Inflammatory macrophage treated with lipopolysaccharide for 1 hour (primary cell): ENCODE data around the gene VPS13C.

Experiments
- DNase-seq, 2 donors: peaks; one replicate each; pipeline ENCODE4 v3.0.0-alpha.2; 2020 to 2022

Gene VPS13C

GRCh38 chr15:61921093-61921492 lies 139.2 kb downstream of the VPS13C start:
- DNase-seq: no peak

DNA sequence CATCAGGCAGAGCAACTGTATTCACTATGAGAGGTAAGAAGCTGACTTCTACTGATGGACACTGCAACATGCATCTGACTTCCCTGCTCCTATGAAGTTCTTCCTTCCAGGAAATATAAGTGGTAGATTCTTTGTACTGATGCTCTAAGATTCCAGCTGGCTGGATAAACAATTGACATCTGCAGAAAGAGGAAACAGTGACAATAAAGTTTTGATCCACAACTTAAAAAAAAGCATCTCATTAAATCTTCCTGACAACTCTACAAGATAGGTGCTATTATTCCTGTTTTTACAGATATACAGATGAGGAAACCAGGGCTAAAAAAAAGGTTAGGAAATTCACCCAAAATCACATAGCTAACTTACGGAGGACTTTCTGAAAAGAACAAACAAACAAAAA lies 142.8 kb downstream of the VPS13C start:
- no peak for DNase-seq

GRCh38 chr15:61916104-61916503 lies 144.1 kb downstream of the VPS13C start:
- no peak for DNase-seq

DNA sequence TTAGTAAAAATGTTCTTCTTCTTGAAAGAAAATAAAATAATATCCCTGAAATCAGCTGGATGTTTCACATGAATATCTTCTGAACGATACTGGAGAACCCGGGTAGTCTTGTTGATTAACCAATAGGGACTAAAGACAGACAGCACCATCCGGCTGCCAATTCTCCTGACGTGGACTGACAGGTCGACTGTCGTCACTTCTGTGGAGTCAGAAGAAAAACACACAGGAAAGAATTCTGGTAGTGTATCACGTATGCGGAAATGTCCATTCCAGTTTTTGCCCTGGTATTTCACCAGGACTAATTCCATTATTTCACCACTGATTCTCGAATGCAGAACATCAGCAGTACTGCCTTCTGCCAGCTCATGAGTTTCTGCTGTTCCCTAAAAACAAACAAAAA lies 144.6 kb downstream of the VPS13C start:
- DNase-seq: no peak

GRCh38 chr15:61910839-61911369 lies 149.3 kb downstream of the VPS13C start:
- DNase-seq: no peak

DNA sequence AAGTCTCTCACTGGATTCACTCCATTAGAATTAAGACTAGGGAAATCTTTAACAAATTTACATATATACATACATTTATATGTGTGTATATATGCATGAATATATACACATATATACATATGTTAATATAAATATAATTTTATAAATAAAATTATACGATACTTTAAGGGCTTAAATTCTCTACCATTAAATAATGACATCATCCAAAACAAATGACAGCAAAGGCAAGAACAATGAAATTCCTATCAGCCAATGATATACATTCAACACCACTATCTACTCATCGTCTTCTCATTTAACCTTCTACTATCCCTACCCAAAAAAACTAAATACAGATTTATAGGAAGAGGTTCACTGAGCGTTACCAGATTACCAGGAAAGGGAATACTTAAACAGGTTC lies 152.0 kb downstream of the VPS13C start:
- no peak for DNase-seq

GRCh38 chr15:61907753-61908086 lies 152.5 kb downstream of the VPS13C start:
- no peak for DNase-seq

GRCh38 chr15:61906961-61907752 lies 153.1 kb downstream of the VPS13C start:
- no peak for DNase-seq

GRCh38 chr15:61893146-61893545 lies 167.1 kb downstream of the VPS13C start:
- DNase-seq: no peak

GRCh38 chr15:61892140-61892539 lies 168.1 kb downstream of the VPS13C start:
- DNase-seq: no peak

GRCh38 chr15:61890106-61890505 lies 170.1 kb downstream of the VPS13C start:
- DNase-seq: no peak

- no peak for DNase-seq
These were observed 170.5 kb downstream of the VPS13C start for GRCh38 chr15:61889706-61890105.

DNA sequence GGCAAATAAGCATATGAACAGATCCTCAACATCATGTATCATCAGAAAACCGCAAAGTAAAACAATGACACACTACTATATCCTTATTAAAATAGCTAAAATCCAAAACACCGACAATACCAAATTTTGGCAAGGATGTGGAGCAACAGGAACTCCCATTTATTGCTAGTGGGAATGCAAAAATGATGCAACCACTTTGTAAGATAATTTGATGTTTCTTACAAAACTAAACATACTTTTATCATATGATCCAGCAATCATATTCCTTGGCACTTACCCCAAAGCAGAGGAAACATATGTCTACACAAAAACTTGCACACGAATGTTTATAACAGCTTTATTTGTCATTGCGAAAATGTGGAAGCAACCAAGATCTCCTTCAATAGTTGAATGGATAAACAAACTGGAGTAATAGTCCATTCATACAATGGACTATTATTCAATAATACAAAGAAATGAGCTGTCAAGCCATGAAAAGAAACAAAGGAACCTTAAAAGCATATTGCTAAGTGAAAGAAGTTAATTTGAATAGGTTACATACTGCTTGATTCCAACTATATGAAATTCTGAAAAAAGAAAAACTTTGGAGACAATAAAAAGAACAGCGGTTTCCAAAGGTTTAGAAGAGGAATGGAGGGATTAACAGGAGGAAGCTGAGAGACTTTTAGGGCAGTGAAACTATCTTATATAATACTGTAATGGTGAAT lies 172.0 kb downstream of the VPS13C start:
- DNase-seq: no peak

GRCh38 chr15:61880084-61880483 lies 180.2 kb downstream of the VPS13C start:
- DNase-seq: no peak

- DNase-seq: no peak
These were observed 181.0 kb downstream of the VPS13C start for GRCh38 chr15:61879219-61879618.

- DNase-seq: peak in 1 of 2 donors; percentile 7
These were observed 188.2 kb downstream of the VPS13C start for GRCh38 chr15:61871926-61872522.

DNA sequence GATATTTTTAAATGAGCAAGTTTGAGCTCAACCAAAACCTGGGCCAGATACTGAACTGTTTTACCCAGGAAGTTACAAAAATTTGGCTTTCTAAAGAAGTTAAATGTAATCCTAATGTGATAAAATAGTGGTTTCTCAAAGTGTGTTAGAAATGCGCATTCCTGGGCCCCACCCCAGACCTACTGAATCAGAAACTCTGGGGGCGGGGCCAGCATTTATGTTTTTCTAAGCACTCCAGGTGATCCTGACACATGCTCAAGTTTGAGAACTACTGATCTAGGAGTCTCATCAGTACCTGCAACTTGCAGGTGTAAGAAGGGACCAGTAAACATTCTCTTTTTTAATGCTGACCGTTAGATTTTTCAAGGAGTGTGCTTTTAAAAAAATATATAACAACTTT lies 190.6 kb downstream of the VPS13C start:
- DNase-seq: no peak

- DNase-seq: no peak
These were observed 198.3 kb downstream of the VPS13C start for GRCh38 chr15:61861962-61862361.

GRCh38 chr15:61857169-61857829 lies 202.9 kb downstream of the VPS13C start:
- DNase-seq: no peak

DNA sequence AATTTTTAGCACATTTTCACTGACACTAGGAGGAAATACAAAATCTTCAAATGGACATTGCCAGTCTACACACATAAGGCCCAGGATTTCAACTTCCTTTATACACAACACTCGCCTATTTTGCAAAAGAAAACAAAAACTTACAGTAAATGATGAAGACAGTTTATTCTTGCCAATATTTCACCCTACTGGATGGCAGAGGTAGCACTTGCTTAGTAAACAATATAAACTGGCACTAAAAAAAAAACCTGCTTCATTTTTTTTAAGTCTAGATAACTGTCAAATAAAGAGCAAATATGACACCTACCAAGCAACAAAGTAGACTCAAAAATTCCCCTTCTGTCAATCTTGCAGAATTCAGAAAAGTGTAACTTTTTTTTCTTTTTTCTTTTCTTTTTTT lies 204.0 kb downstream of the VPS13C start:
- DNase-seq: no peak

DNA sequence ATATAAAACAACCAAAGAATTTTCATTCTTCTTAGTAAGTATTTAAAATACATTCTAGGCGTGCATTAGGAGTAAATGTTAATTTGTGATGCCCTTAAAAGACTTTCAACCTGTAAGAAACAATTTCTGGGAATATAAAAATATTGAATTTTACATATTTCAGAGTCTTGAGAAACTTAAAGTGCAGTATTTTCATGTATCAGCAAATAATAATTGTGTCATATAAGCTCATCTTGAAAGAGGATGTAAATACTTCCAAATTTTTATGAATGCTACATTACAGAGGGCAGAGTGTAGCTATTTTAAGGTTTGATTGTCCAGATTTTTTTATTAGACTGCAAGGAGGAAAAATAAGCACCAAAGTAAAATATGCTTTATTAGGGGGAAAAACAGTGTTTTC lies 207.1 kb downstream of the VPS13C start:
- DNase-seq: no peak

GRCh38 chr15:61851955-61852354 lies 208.3 kb downstream of the VPS13C start:
- no peak for DNase-seq

DNA sequence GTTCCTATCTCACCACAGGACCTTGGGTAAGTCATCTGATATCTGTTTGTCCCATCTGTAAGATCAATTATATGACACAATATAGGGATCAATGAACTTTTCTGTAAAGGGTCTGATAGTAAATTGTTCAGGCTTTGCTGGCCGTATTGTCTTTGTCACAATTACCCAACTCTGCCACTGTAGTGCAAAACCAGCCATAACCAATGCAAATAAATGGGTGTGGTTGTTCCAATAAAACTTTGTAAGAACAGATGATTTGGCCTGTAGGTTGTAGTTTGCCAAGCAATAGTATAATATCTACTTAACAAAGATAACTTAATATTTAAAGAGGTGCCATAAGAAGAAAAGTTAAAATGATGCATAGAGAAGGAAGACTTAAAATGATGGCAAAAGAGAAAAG lies 210.8 kb downstream of the VPS13C start:
- no peak for DNase-seq
